Measurements from ENCODE around the gene MC4R.

DNA sequence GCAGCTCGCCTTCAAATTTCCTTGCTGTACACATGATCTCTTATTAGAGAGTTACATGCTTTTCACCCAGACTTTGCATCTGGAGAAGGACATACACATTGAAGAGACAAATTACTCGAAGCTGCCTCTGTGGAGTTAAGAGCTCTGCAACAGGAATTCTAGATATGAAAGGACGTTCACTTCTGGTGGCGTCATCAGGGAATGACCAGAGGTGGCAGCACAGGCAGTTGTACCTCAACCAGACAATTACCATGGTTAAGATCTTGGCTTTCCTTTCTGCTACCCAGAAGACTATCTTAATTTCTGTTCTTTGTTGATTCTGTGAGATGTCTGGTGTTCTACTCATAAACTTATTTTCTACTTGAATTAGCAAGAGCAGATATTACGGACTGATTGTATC lies 39.1 kb upstream of the MC4R start:
- TF ChIP-seq, protein P1, sequence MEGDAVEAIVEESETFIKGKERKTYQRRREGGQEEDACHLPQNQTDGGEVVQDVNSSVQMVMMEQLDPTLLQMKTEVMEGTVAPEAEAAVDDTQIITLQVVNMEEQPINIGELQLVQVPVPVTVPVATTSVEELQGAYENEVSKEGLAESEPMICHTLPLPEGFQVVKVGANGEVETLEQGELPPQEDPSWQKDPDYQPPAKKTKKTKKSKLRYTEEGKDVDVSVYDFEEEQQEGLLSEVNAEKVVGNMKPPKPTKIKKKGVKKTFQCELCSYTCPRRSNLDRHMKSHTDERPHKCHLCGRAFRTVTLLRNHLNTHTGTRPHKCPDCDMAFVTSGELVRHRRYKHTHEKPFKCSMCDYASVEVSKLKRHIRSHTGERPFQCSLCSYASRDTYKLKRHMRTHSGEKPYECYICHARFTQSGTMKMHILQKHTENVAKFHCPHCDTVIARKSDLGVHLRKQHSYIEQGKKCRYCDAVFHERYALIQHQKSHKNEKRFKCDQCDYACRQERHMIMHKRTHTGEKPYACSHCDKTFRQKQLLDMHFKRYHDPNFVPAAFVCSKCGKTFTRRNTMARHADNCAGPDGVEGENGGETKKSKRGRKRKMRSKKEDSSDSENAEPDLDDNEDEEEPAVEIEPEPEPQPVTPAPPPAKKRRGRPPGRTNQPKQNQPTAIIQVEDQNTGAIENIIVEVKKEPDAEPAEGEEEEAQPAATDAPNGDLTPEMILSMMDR (IDR thresholded peaks at IDR 0.05), result no peak
- no peak for TF ChIP-seq POLR2AphosphoS5 (IDR thresholded peaks at IDR 0.05)
- no peak for TF ChIP-seq POLR2A (IDR thresholded peaks at IDR 0.05)
